Activated T-cell treated with anti-CD3 and anti-CD28 coated beads for 4 hours (primary cell): ENCODE data around the gene GSK3A.

ENCODE experiments used
- DNase-seq: peaks from one replicate; pipeline ENCODE4 v3.0.0-alpha.2; 2020

The GSK3A gene

DNA sequence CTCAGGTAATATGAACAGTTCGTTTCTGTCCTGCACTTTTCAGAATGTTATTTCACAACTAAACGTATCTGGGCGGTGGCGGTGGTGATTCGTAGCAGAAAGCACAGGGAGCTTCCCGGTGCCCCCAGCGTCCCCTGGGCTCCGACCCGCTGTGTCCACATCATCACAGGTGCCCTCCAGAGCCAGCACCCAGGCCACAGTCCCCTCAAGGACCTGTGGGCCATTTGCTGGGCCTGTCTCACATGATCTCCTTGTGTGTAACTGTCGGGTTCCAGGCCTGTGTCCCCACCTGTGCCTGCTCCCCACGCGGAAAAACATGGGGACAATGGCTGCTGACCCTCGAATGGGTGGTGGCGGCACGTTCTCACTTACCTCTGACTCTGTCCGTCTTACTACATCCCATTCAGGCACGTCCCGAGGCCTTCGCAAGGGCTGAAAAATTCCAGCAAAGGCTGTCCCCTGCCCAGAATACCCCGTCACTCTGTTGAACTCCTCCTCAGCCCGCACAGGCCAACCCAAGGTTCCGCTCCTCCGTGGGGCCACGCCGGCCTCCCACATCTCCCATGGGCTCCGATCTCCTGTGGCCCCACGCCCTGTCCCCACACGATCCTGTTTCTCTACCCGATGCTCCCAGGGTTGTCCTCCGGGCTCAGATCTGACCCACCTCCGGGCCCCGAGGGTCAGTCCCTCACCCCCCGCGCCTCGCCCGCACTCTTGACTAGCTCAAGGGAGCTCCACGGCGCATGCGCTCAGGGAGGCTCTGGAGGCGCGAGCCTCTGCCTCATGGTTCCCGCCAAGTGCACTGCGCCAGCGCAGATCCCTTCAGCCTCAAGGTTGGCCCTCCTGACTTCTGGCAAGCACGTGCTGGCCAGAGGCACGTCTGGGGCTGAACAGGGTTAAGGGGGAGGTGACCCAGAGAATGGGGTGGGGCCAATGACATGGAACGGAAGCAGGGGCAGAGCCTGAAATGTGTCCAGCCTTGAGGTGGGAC is 46.1 kb downstream of the GSK3A start:
- no peak for DNase-seq

DNA sequence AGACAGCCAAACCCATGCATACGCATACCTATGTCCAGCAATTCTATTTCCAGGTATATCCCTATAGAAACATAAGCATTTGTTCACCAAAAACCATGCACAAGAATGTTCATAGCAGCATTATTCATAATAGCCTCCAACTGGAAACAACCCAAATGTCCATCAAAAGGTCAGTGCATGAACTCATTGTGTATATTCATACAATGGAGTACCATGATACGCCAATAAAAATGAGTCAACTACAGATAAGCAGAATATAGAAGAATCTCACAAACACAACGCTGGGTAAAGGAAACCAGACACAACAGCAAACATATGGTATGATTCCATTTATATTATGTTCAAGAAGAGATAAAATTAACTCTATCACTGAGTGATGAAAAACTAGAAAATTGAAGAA is 48.7 kb downstream of the GSK3A start:
- no peak for DNase-seq

DNA sequence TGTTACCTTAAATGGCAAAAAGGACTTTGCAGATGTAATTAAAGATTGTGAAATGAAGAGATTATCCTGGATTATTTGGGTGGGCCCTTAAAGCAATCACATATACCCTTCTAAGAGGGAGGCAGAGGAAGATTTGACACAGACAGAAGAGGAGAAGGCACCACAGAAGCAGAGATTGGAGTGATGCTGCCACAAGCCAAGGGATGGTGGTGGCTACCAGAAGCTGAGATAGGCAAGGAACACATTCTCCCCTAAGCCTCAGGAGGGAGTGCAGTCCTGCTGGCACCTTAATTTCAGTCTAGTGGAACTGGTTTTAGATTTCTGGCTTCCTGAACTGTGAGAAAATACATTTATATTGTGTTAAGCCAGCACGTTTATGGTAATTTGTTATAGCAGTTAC is 49.1 kb downstream of the GSK3A start:
- no peak for DNase-seq

DNA sequence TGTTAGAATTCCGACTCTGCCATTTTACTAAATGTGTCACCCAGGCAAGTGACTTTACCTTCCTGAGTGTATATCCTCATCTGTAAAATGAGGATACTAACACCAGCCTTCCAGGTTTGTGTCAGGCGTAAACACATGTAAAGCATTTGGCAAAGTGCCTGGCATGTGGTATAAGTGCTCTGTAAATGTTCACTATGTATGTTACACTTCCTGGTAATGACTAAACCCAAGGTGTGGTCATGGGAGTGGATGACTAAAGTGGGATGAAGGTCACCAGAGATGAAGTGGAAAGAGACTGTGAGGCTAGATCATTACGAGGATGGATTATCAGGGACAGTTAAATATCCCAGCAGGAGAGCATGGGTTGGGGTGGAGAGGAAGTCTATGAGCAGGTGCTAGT is 50.5 kb downstream of the GSK3A start:
- no peak for DNase-seq

DNA sequence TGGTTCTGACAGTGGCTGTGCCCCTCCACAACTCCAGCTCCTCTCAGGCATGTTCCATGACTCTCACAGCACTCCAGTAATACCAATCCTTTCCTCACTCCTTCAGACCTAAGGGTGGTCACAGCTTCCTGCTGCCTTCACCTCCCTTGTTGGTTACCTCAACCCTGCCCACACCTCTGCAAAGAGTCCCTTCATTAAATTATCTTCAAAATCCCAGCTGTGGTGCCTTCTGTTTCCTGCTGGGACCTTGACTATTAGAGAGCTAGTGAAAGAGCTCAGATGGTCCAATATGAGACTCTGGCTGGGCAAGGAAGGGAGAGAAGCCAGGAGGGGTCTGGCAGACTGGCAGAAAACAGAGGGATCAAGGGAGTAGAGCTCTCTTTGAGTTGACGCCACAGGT is 51.1 kb downstream of the GSK3A start:
- no peak for DNase-seq

DNA sequence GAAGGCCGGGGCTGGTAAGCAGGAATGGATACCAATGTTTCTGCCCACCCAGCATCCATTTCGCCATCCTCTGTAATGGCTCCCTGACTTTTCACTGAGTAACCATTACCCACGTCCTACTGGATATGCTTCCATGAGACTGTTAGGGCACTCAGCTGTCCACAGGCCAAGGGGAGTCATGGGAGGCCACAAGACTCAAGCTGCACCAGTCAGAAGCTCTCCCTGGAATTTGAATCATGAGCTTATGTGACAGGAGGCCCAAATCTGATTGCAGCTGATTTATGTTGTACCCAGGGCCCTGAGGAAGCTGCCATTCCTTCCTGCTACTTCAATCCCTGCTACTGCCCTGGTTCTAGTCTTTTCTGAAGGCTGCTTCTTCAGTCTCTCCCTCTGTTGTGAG is 53.3 kb downstream of the GSK3A start:
- no peak for DNase-seq

DNA sequence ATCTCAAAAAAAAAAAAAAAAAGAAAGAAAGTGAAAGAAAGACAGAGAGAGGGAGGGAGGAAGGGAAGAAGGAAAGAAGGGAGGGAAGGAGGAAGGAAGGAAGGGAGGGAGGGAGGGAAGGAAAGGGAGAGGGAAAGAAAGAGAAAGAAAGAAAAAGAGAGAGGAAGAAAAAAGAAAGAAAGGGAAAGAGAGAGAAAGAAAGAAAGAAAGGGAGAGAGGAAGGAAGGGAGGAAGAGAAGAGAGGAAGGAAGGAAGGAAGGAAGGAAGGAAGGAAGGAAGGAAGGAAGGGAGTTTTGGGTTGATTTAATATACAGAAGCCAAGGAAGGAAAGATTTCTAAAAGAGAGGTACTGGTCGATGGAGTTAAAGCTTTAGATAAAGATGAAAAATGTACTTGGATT is 53.7 kb downstream of the GSK3A start:
- no peak for DNase-seq

DNA sequence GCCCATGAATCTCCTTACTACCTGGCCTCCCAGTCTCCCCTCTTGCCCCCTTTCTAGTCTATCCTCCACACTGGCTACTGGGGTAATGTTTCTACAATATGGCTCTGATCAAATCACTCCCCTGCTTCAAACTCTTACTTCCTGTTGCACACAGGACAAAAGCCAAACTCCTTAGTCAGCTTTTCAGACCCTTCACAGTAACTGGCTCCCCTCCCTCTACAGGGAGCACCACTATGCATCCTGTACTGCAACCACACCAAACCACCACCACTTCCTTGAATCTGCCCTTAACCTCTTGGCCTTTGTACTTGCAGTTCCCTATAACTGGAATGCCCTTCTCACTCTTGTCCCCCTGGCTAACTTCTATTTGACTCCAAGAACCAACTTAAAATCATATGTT is 57.1 kb downstream of the GSK3A start:
- DNase-seq, result no peak

DNA sequence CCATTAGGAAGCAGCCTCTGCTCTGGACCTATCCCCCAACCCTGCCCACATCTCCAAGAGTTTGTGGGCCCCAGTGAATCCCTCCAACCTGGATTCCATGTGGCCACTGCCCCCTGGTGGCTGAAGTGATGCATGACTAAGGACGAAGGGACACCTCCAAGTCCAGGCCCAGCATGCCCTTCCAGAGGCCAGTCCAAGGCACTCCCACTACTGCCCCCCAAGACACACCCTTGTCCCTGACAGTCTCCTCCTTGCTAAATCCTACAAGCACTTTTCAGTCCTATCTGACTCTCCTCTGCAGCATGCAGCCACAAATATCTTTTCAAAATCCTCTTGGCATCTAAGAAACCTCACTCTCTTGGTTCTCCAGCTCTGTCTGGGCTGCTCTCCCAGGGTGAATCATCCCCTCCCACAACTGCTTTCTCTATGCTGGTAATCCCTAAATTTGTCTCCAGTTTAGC is 58.0 kb downstream of the GSK3A start:
- peak; percentile 69 for DNase-seq
